PFSK-1 (cell line): ENCODE data around the gene FEN1.

Experiments used
- FOXP2 ChIP-seq: optimal IDR thresholded peaks from 2 replicates; pipeline ENCODE3; 2011; ENCODE audit warnings: borderline replicate concordance, control low read depth, inconsistent platforms; ENCODE audit not compliant: insufficient read depth; ENCODE audit errors: extremely low read length, extremely low read depth
- POLR2AphosphoS5 ChIP-seq: IDR thresholded peaks from 2 replicates; pipeline ENCODE4 v1.6.1; 2012; ENCODE audit warnings: low read depth, mild to moderate bottlenecking, control low read depth, low read length, moderate library complexity
- REST ChIP-seq, 2 experiments: IDR thresholded peaks; 2 replicates each; pipeline versions ENCODE4 v1.6.1 to v1.8.0; 2011 to 2012; ENCODE audit warnings: low read depth in 2 of 2, low read length in 2 of 2, control low read depth in 1 of 2, inconsistent platforms in 1 of 2, mild to moderate bottlenecking in 1 of 2, moderate library complexity in 1 of 2; ENCODE audit not compliant: insufficient read depth in 1 of 2
- SIN3A ChIP-seq: IDR thresholded peaks from 2 replicates; pipeline ENCODE4 v1.6.1; 2012; ENCODE audit warnings: mild to moderate bottlenecking, low read length, moderate library complexity, borderline replicate concordance; ENCODE audit not compliant: insufficient read depth
- TAF1 ChIP-seq: IDR thresholded peaks from 2 replicates; pipeline ENCODE4 v1.6.1; 2012; ENCODE audit warnings: low read length, control low read depth, borderline replicate concordance; ENCODE audit not compliant: insufficient read depth

The FEN1 gene

GRCh38 chr11:61800331-61801281 is 7.9 kb downstream of the FEN1 start:
- TF ChIP-seq TAF1 (no peak), FOXP2 (no peak)

- TF ChIP-seq FOXP2 (no peak), TAF1 (no peak), POLR2AphosphoS5 (no peak), SIN3A (no peak), REST (IDR thresholded peaks at IDR 0.05; ENCODE audit: insufficient read depth in 1 of 2, low read depth in 2 of 2, low read length in 2 of 2) (no peak)
Measured at GRCh38 chr11:61802605-61803004, 9.9 kb downstream of the FEN1 start.

- TF ChIP-seq REST (IDR thresholded peaks at IDR 0.05; ENCODE audit: insufficient read depth in 1 of 2, low read depth in 2 of 2, low read length in 2 of 2) (no peak), FOXP2 (no peak), SIN3A (no peak), TAF1 (no peak), POLR2AphosphoS5 (no peak)
Measured at GRCh38 chr11:61803889-61804647, 11.4 kb downstream of the FEN1 start.

GRCh38 chr11:61805146-61805545 is 12.4 kb downstream of the FEN1 start:
- no peak for TF ChIP-seq REST (IDR thresholded peaks at IDR 0.05; ENCODE audit: insufficient read depth in 1 of 2, low read depth in 2 of 2, low read length in 2 of 2)
- TF ChIP-seq SIN3A: no peak
- TF ChIP-seq FOXP2: no peak
- no peak for TF ChIP-seq TAF1
- TF ChIP-seq POLR2AphosphoS5: no peak

- TF ChIP-seq SIN3A (no peak), POLR2AphosphoS5 (no peak), TAF1 (no peak)
Measured at GRCh38 chr11:61806785-61807184, 14.1 kb downstream of the FEN1 start.

GRCh38 chr11:61810671-61811175 is 18.0 kb downstream of the FEN1 start:
- no peak for TF ChIP-seq FOXP2
- no peak for TF ChIP-seq TAF1
- TF ChIP-seq POLR2AphosphoS5: no peak
- TF ChIP-seq SIN3A: no peak
- no peak for TF ChIP-seq REST (IDR thresholded peaks at IDR 0.05; ENCODE audit: insufficient read depth in 1 of 2, low read depth in 2 of 2, low read length in 2 of 2)
